ENCODE results near the gene CHI3L2.
A peak's percentile ranks its signal among the peaks of the same experiment; 100 is the strongest.

The CHI3L2 gene

DNA sequence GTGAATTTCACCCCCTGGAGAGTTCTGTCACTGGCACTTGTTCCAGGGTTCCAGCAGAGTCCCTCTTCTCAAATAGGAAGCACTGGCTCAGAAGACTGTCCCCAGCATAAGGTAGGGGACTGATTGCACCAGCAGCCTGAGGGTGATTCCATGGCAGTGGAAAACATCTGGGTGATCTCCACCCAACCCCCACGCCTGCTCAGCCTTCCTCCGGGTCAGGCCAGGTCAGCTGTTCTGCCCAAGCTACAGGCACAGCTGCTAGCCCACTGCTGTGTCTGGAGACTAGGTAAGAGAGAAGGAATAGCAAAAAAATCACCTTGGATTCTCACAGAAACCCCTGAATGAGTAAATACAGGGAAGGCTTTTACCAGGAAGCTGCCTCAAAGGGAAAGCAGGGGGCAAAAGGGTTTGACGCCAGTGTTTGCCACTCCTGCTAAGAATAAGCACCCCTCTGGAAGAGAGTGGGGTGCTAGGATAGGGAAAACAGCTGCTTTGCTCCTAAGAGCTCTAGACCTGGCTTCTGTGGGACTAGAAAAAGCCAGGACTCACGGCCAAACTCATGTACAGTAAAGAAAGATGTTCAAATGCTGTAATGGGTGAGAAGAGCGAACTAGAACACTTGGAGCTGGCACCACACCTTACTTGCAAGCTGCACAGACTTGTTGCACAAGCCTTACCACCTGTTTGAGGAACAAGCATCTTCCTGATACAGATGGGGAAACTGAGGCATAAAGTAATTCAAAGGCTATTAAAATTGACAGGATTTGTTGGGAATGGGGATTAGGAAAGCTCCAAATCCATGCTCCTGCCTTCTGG, 26.0 kb upstream of the CHI3L2 start:
- H3K9ac ChIP-seq (ENCODE audit: low read depth in 1 of 2, low read length in 2 of 2) = peak overlapping the region in 1 of 2 donors; percentile 9
- H3K36me3 ChIP-seq (ENCODE audit: control insufficient read depth in 2 of 2, insufficient read depth in 2 of 2, low read length in 2 of 2) = peaks cover 27 to 30% of the 10 kb centered on the region in 2 donors
- peak overlapping the region in 1 of 2 donors; percentile 65 for H3K4me3 ChIP-seq (ENCODE audit: low read length in 2 of 2)
- H3K27ac ChIP-seq (ENCODE audit: low read depth in 2 of 2, low read length in 2 of 2) = peak overlapping the region; percentile 71 to 97
- H3K27me3 ChIP-seq (ENCODE audit: control insufficient read depth in 2 of 2, insufficient read depth in 2 of 2, low read length in 2 of 2) = no peaks in the 10 kb centered on the region
- H3K9me3 ChIP-seq (ENCODE audit: control insufficient read depth in 2 of 2, low read length in 2 of 2) = no peaks in the 10 kb centered on the region
- peaks cover 46 to 51% of the 10 kb centered on the region in 2 donors for H3K4me1 ChIP-seq (ENCODE audit: control insufficient read depth in 2 of 2, insufficient read depth in 2 of 2, low read length in 2 of 2)

DNA sequence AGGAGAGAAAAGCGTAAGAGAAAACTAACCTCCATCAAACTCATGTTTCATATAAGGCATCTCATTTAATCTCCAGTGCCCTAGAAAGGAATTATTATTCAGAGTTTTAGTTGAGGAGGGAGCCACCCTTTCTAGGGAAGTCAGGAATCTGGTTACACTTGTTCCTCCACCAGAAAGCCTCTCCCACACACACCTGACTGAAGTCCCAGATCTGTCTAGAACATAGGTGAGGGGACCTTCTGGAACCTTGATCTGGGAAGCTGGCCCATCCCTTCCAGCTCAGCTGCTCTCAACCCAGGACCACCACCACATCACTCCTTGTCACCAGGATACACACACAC, 25.2 kb upstream of the CHI3L2 start:
- Histone ChIP-seq H3K9me3 (ENCODE audit: control insufficient read depth in 2 of 2, low read length in 2 of 2) (no peaks in the 10 kb centered on the region), H3K9ac (ENCODE audit: low read depth in 1 of 2, low read length in 2 of 2) (peak overlapping the region in 1 of 2 donors; percentile 80), H3K4me1 (ENCODE audit: control insufficient read depth in 2 of 2, insufficient read depth in 2 of 2, low read length in 2 of 2) (peaks cover 46 to 51% of the 10 kb centered on the region in 2 donors), H3K27me3 (ENCODE audit: control insufficient read depth in 2 of 2, insufficient read depth in 2 of 2, low read length in 2 of 2) (no peaks in the 10 kb centered on the region), H3K27ac (ENCODE audit: low read depth in 2 of 2, low read length in 2 of 2) (peak overlapping the region; percentile 94 to 97), H3K36me3 (ENCODE audit: control insufficient read depth in 2 of 2, insufficient read depth in 2 of 2, low read length in 2 of 2) (peaks cover 18 to 22% of the 10 kb centered on the region in 2 donors), H3K4me3 (ENCODE audit: low read length in 2 of 2) (peak overlapping the region; percentile 72 to 82)

DNA sequence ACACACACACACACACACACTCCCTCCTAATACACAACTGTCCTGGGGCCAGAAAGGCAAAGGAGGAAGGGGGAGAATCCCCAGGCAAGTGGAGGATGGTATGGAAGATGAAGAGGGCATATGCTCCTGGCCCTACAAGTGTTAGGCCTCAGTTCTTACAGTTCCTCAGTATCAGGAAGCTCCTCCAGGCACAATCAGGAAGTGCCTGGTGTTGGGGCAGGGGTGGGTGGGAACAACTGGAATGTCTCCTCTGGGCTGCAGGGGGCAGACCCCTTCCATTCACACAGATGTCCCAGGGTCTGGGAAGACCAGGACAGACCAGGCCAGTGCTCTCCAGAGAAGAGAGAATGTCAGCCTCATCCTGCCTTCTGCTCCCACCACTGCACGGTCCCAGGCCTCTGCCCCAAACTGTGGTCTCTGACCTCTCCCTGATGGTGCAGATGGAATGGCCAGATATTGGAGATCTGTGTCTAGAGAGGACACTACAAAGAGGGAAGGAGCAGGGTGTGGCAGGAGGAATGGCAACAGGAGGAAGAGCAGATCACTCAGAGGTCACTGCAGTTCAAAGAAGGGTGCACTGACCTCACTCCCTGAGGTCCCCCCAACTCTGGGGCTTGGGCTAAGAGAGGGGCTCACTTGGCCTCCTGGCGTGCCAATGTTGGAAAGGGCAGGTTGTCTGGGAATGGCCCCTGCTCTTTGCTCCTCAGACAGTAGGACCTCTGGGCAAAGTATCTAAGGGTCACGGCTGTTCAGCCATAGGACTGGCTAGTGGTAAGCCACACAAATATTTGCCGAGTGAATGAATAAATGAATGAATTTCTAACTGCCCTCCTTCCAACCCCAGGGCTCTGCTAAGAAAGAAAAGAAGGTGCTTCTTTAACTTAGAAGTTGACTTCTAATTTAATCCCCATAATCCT, 24.5 kb upstream of the CHI3L2 start:
- Histone ChIP-seq H3K27me3 (ENCODE audit: control insufficient read depth in 2 of 2, insufficient read depth in 2 of 2, low read length in 2 of 2) (no peaks in the 10 kb centered on the region), H3K36me3 (ENCODE audit: control insufficient read depth in 2 of 2, insufficient read depth in 2 of 2, low read length in 2 of 2) (peaks cover 12 to 16% of the 10 kb centered on the region in 2 donors), H3K4me3 (ENCODE audit: low read length in 2 of 2) (peak overlapping the region; percentile 72 to 82), H3K9me3 (ENCODE audit: control insufficient read depth in 2 of 2, low read length in 2 of 2) (no peaks in the 10 kb centered on the region), H3K9ac (ENCODE audit: low read depth in 1 of 2, low read length in 2 of 2) (peak overlapping the region; percentile 80 to 83), H3K4me1 (ENCODE audit: control insufficient read depth in 2 of 2, insufficient read depth in 2 of 2, low read length in 2 of 2) (peaks cover 46 to 51% of the 10 kb centered on the region in 2 donors), H3K27ac (ENCODE audit: low read depth in 2 of 2, low read length in 2 of 2) (peak overlapping the region; percentile 94 to 97)

DNA sequence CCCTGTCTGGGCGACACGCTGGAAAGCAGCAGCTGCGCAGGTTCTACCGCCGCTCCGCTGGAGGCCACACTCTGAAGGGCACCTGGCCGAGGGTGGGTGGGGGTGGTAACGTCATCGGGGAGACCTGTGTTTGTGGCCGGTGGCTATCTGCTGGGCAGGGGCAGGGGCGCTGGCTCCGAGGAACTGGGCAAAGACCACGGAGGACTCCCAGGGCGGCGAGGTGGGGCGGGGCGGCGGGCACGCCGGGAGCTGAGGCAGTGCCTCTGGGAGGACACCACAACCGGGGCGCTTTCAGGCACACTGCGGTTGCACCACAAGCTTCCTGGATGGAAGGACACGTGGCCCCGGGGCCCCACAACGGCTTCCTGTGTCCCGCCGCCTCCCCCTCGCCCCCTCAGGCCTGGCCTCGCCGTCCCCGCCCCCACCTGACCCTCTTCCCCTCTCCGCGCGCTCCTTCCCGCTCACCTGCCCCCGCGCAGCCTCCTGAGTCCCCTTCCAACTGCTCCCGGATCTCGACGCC, 23.8 kb upstream of the CHI3L2 start:
- Histone ChIP-seq H3K9me3 (ENCODE audit: control insufficient read depth in 2 of 2, low read length in 2 of 2) (no peaks in the 10 kb centered on the region), H3K27ac (ENCODE audit: low read depth in 2 of 2, low read length in 2 of 2) (peak overlapping the region; percentile 94 to 97), H3K4me1 (ENCODE audit: control insufficient read depth in 2 of 2, insufficient read depth in 2 of 2, low read length in 2 of 2) (peaks cover 46 to 51% of the 10 kb centered on the region in 2 donors), H3K4me3 (ENCODE audit: low read length in 2 of 2) (peak overlapping the region; percentile 72 to 82), H3K9ac (ENCODE audit: low read depth in 1 of 2, low read length in 2 of 2) (peak overlapping the region; percentile 80 to 83), H3K27me3 (ENCODE audit: control insufficient read depth in 2 of 2, insufficient read depth in 2 of 2, low read length in 2 of 2) (no peaks in the 10 kb centered on the region), H3K36me3 (ENCODE audit: control insufficient read depth in 2 of 2, insufficient read depth in 2 of 2, low read length in 2 of 2) (peaks cover 4 to 8% of the 10 kb centered on the region in 2 donors)

DNA sequence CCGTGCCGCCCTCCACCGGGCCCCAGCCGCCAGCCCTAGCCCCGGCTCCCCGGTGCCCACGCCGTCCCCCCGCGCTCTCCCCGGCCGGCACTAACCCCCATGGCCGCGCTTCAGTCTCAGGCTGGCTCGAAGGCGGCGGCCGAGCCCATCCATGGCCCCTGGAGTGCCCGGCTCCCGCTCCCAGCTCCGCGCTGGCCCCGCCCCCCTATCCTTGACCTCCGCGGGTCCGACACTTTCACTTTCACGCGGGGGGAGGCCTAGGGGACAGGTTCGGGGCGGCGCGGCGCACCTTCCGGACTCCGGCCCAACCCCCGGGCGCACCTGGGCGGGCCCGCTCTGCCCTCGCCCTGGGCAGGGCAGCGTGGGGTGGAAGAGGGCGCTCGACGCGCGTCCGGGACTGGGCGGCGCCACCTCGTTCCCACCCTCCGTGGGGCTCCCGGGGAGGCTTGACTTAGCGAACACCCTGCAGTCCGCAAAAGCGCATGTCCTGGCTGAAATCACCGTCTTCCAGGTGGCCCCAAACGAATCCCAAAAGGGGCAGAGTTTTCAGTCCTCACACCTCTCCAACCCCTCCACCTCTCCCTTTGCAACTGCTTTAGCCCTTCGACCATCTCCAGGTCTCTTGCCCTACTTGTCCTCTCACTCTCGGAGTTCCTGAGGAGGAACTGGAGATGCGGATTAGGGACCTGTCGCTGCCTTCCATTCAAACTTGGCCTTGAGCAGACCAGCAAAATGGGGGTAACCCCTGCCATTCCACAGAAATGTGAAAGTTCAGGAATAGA, 23.1 kb upstream of the CHI3L2 start:
- Histone ChIP-seq H3K27ac (ENCODE audit: low read depth in 2 of 2, low read length in 2 of 2) (peak overlapping the region; percentile 94 to 97), H3K27me3 (ENCODE audit: control insufficient read depth in 2 of 2, insufficient read depth in 2 of 2, low read length in 2 of 2) (no peaks in the 10 kb centered on the region), H3K9ac (ENCODE audit: low read depth in 1 of 2, low read length in 2 of 2) (peak overlapping the region; percentile 60 to 80), H3K9me3 (ENCODE audit: control insufficient read depth in 2 of 2, low read length in 2 of 2) (no peaks in the 10 kb centered on the region), H3K4me1 (ENCODE audit: control insufficient read depth in 2 of 2, insufficient read depth in 2 of 2, low read length in 2 of 2) (peaks cover 46 to 51% of the 10 kb centered on the region in 2 donors), H3K36me3 (ENCODE audit: control insufficient read depth in 2 of 2, insufficient read depth in 2 of 2, low read length in 2 of 2) (peaks cover 1 to 4% of the 10 kb centered on the region in 2 donors), H3K4me3 (ENCODE audit: low read length in 2 of 2) (peak overlapping the region; percentile 72 to 82)

DNA sequence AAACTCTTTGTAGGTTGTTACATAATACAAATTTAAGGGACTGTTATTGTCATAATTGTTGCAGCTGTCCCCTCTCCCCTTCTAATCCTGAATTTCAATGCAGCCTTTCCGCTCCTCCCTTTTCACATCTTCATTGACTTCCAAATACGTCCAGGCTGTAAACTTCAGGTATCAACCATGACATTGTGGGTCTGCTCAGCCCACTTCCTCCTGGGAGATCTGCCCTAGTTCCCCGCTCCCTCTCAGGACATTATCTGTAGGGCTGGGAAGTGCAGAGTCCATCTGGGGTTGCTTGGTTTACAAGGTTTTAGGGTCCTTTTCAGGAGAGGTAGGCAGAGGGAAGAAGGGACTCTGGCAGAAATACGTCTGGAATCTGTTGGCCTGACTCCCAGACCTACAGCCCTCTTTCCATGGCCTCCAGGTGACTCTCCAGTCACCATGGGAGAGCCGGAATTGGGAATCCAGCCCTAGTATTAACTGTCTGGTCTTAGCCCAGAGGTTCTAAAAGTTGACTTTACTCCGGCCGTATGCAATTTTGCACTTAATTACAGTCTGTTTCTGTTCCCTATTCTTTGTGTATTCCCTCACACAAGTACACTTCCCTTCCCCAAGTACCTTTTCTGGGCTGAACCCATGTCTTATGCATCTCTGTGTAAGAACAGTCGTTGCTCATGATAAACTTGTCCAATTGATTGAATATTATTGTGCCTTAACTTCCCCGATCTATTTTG, 22.4 kb upstream of the CHI3L2 start:
- no peaks in the 10 kb centered on the region for H3K27me3 ChIP-seq (ENCODE audit: control insufficient read depth in 2 of 2, insufficient read depth in 2 of 2, low read length in 2 of 2)
- peak overlapping the region; percentile 94 to 97 for H3K27ac ChIP-seq (ENCODE audit: low read depth in 2 of 2, low read length in 2 of 2)
- H3K4me3 ChIP-seq (ENCODE audit: low read length in 2 of 2) = peak overlapping the region; percentile 72 to 82
- peak overlapping the region; percentile 60 to 80 for H3K9ac ChIP-seq (ENCODE audit: low read depth in 1 of 2, low read length in 2 of 2)
- no peaks in the 10 kb centered on the region for H3K9me3 ChIP-seq (ENCODE audit: control insufficient read depth in 2 of 2, low read length in 2 of 2)
- no peaks in the 10 kb centered on the region for H3K36me3 ChIP-seq (ENCODE audit: control insufficient read depth in 2 of 2, insufficient read depth in 2 of 2, low read length in 2 of 2)
- peaks cover 42 to 43% of the 10 kb centered on the region in 2 donors for H3K4me1 ChIP-seq (ENCODE audit: control insufficient read depth in 2 of 2, insufficient read depth in 2 of 2, low read length in 2 of 2)

DNA sequence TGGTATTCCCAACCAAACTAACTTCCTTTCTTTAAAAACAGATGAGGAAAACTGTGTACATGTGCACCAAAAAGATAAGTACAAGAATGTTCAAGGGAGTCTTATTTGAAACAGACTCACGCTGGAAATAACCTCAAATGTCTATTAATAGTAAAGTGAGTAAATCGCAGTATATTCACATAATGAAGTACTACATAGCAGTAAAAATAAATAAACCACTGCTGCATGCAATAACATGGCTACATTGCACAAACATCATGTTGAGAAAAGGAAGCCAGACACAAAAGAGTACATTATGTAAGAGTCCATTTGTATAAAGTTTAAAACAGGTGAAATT, 21.8 kb upstream of the CHI3L2 start:
- no peaks in the 10 kb centered on the region for H3K36me3 ChIP-seq (ENCODE audit: control insufficient read depth in 2 of 2, insufficient read depth in 2 of 2, low read length in 2 of 2)
- peak overlapping the region in 1 of 2 donors; percentile 97 for H3K27ac ChIP-seq (ENCODE audit: low read depth in 2 of 2, low read length in 2 of 2)
- no peak overlapping the region for H3K9ac ChIP-seq (ENCODE audit: low read depth in 1 of 2, low read length in 2 of 2)
- peaks cover 36 to 39% of the 10 kb centered on the region in 2 donors for H3K4me1 ChIP-seq (ENCODE audit: control insufficient read depth in 2 of 2, insufficient read depth in 2 of 2, low read length in 2 of 2)
- H3K4me3 ChIP-seq (ENCODE audit: low read length in 2 of 2) = no peak overlapping the region
- H3K27me3 ChIP-seq (ENCODE audit: control insufficient read depth in 2 of 2, insufficient read depth in 2 of 2, low read length in 2 of 2) = no peaks in the 10 kb centered on the region
- no peaks in the 10 kb centered on the region for H3K9me3 ChIP-seq (ENCODE audit: control insufficient read depth in 2 of 2, low read length in 2 of 2)

DNA sequence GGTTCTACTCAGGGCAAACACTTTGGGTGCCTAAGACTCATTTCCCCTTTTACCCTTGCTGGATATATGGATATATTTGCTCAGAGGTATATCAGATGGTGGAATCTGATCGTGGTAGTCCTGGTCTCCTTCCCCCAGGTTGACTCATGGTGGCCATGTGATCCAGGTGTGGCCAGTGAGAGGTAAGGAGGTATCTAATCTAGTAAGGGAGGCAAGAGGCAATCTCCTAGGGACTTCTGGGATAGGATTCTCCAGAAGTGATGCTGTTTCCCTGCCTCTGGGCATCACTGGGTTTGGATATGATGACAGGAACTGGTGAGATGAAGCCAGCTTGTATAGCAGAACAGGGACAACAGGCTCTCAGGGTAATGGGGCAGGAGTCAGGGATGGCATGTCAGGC, 18.6 kb upstream of the CHI3L2 start:
- no peak overlapping the region for H3K4me3 ChIP-seq (ENCODE audit: low read length in 2 of 2)
- no peaks in the 10 kb centered on the region for H3K27me3 ChIP-seq (ENCODE audit: control insufficient read depth in 2 of 2, insufficient read depth in 2 of 2, low read length in 2 of 2)
- no peak overlapping the region for H3K9ac ChIP-seq (ENCODE audit: low read depth in 1 of 2, low read length in 2 of 2)
- H3K4me1 ChIP-seq (ENCODE audit: control insufficient read depth in 2 of 2, insufficient read depth in 2 of 2, low read length in 2 of 2) = peaks cover 8 to 14% of the 10 kb centered on the region in 2 donors
- H3K27ac ChIP-seq (ENCODE audit: low read depth in 2 of 2, low read length in 2 of 2) = no peak overlapping the region
- H3K9me3 ChIP-seq (ENCODE audit: control insufficient read depth in 2 of 2, low read length in 2 of 2) = no peaks in the 10 kb centered on the region
- H3K36me3 ChIP-seq (ENCODE audit: control insufficient read depth in 2 of 2, insufficient read depth in 2 of 2, low read length in 2 of 2) = no peaks in the 10 kb centered on the region

DNA sequence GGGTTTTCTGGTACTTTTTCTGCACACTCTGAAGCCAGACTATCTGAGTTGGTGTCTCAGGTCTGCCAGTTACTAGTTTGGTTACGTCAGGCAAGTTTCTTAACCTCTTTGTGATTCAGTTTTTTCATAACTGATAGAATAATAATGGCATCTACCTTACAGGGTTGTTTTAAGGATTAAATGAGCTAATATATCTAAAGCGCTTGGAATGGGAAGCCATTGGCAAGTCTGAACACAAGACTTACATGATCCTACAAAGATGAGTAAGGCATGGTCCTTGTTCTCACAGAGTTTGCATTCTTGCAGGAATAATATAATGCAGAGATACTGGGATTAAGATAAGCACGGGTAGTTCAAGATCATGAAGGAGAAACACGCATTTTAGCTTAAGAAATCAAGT, 17.9 kb upstream of the CHI3L2 start:
- peaks cover 5 to 11% of the 10 kb centered on the region in 2 donors for H3K4me1 ChIP-seq (ENCODE audit: control insufficient read depth in 2 of 2, insufficient read depth in 2 of 2, low read length in 2 of 2)
- no peak overlapping the region for H3K4me3 ChIP-seq (ENCODE audit: low read length in 2 of 2)
- H3K9ac ChIP-seq (ENCODE audit: low read depth in 1 of 2, low read length in 2 of 2) = no peak overlapping the region
- no peaks in the 10 kb centered on the region for H3K9me3 ChIP-seq (ENCODE audit: control insufficient read depth in 2 of 2, low read length in 2 of 2)
- H3K27me3 ChIP-seq (ENCODE audit: control insufficient read depth in 2 of 2, insufficient read depth in 2 of 2, low read length in 2 of 2) = no peaks in the 10 kb centered on the region
- no peak overlapping the region for H3K27ac ChIP-seq (ENCODE audit: low read depth in 2 of 2, low read length in 2 of 2)
- H3K36me3 ChIP-seq (ENCODE audit: control insufficient read depth in 2 of 2, insufficient read depth in 2 of 2, low read length in 2 of 2) = no peaks in the 10 kb centered on the region
